ENCODE data around the gene SORL1.

DNA sequence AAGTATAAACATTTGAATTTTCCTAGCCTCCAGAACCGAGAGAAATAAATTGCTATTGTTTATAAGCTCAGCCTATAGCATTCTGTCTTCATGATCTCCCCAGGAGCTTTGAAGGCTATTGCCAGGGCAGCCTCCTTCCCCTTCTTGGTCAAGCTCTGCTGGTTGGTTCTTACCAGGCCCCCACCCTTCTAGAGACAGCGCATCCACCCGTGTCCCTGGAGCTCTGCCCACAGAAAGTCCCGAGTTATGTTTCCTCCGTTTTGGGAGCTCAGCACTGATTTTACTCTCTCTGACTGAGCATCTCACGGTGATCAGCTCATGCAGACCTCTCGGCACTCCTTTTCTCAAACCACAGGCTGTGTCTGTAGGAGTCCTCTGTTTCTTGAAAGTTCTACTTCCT is 124.4 kb downstream of the SORL1 start:
- no peak for TF ChIP-seq ATF2 (CRISPR knock-in tag; IDR thresholded peaks at IDR 0.05)
- TF ChIP-seq HNRNPK (IDR thresholded peaks at IDR 0.05; ENCODE audit: low read depth, low read length, poor library complexity, severe bottlenecking), result no peak
- no peak for TF ChIP-seq ZFP36 (IDR thresholded peaks at IDR 0.05; ENCODE audit: borderline replicate concordance, low read depth, low read length, partially characterized antibody)
- no peak for TF ChIP-seq ESRRA (CRISPR knock-in tag; IDR thresholded peaks at IDR 0.05; ENCODE audit: low read depth)
- TF ChIP-seq CTCF (CRISPR knock-in tag; IDR thresholded peaks at IDR 0.05), result no peak
- no peak for TF ChIP-seq TCF7 (IDR thresholded peaks at IDR 0.05; ENCODE audit: low read depth)
- TF ChIP-seq PCBP2 (optimal IDR thresholded peaks at IDR 0.05; ENCODE audit: low read depth, low read length, poor library complexity, severe bottlenecking), result no peak
- no peak for TF ChIP-seq ZNF614 (CRISPR knock-in tag; IDR thresholded peaks at IDR 0.05; ENCODE audit: borderline replicate concordance)
- no peak for TF ChIP-seq POLR2A (IDR thresholded peaks at IDR 0.05; ENCODE audit: insufficient read depth in 1 of 2, low read depth in 2 of 2, low read length in 2 of 2)
- no peak for TF ChIP-seq TGIF2 (CRISPR knock-in tag; IDR thresholded peaks at IDR 0.05)
- TF ChIP-seq SMYD3 (CRISPR knock-in tag; IDR thresholded peaks at IDR 0.05), result no peak
- TF ChIP-seq ZNF224 (CRISPR knock-in tag; IDR thresholded peaks at IDR 0.05), result no peak

All from HepG2 (cell line).